ENCODE measurements around the gene CPEB1.

DNA sequence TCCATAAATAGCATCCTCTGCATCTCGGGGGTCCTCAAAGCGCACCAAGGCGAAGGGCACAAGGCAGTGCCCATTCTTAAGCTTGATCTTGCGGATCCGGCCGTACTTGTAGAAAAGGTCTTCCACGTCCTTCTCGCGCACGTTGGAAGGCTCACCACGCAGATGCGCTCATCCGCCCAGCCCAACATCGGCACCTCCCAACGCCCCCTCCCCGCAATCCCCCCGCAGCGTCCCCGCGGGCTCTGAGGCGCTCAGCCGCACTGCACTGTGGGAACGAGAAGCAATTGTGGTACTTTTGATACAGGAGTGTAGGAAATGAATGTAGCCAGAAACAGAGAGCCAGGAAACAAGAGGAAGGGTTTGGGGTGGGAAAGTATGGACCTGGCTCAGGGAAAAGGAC is 45.0 kb upstream of the CPEB1 start:
- TF ChIP-seq, protein P1, sequence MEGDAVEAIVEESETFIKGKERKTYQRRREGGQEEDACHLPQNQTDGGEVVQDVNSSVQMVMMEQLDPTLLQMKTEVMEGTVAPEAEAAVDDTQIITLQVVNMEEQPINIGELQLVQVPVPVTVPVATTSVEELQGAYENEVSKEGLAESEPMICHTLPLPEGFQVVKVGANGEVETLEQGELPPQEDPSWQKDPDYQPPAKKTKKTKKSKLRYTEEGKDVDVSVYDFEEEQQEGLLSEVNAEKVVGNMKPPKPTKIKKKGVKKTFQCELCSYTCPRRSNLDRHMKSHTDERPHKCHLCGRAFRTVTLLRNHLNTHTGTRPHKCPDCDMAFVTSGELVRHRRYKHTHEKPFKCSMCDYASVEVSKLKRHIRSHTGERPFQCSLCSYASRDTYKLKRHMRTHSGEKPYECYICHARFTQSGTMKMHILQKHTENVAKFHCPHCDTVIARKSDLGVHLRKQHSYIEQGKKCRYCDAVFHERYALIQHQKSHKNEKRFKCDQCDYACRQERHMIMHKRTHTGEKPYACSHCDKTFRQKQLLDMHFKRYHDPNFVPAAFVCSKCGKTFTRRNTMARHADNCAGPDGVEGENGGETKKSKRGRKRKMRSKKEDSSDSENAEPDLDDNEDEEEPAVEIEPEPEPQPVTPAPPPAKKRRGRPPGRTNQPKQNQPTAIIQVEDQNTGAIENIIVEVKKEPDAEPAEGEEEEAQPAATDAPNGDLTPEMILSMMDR (IDR thresholded peaks at IDR 0.05 in 8 of 11, conservative IDR thresholded peaks at IDR 0.05 in 3 of 11): no peak
- TF ChIP-seq POLR2A (IDR thresholded peaks at IDR 0.05): no peak
- no peak for TF ChIP-seq POLR2AphosphoS5 (IDR thresholded peaks at IDR 0.05)
